Measurements from ENCODE around the gene RRP1.

RRP1 gene

DNA sequence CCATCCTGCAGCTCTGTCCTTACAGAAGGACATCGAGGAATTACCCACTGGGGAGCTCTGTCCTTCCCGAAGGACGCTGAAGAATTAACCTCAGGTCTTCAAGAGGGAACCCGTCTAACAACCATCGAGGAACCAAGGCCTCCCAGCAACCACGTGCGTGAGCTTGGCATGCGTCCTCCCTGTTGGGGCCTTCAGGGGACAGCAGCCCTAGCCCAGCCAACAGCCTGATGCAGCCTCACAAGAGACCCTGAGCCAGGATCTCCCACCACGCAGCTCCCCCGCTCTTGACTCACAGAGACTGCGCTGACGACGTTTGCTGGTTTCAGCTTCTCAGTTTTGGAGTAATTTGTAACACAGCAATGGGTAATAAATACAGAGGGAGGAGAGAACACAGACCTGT lies 56.0 kb downstream of the RRP1 start:
- DNase-seq (ENCODE audit: low read depth, low spot score) = no peak

DNA sequence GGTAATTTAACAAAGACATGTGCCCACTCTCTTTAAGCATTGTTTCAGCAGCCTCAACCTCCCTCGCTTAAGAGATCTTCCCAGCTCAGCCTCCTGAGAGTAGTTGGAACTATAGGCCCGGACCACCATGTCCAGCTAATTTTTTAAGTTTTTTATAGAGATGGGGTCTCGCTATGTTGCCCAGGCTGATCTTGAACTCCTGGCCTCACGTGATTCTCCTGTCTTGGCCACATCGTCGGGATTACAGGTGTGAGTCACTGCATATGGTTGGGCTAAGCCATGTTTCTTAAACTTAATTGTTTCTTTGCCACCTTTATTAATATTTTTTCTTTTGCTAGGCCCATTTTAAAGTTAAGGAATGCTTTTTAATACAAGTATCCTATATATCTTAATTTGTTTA lies 57.1 kb downstream of the RRP1 start:
- Histone ChIP-seq H3K4me1 (ENCODE audit: insufficient read depth, insufficient read length) (no peaks in the 10 kb centered on the region), H3K9me3 (ENCODE audit: insufficient read depth, low read length) (peaks cover 8% of the 10 kb centered on the region; the same call in 1 of the 2 replicates), H3K27me3 (ENCODE audit: insufficient read depth, insufficient read length) (no peaks in the 10 kb centered on the region), H3K36me3 (ENCODE audit: insufficient read depth, insufficient read length, low read length) (no peaks in the 10 kb centered on the region), H3K9ac (ENCODE audit: insufficient read length, low read depth) (no peak overlapping the region), H3K4me3 (ENCODE audit: insufficient read length, low read depth) (no peak overlapping the region)
- DNase-seq (ENCODE audit: low read depth, low spot score) = no peak
- TF ChIP-seq ZNF274 (IDR thresholded peaks at IDR 0.05; ENCODE audit: low read depth, low read length) = no peak
- no peak for TF ChIP-seq YY1 (IDR thresholded peaks at IDR 0.05; ENCODE audit: insufficient read depth, insufficient read length)
- no peak for TF ChIP-seq SUZ12 (IDR thresholded peaks at IDR 0.05; ENCODE audit: extremely low read depth, insufficient read depth, insufficient read length)

More for the DNA sequence above, 56.0 kb downstream of the RRP1 start:
- Histone ChIP-seq H3K9ac (ENCODE audit: insufficient read length, low read depth) (no peak overlapping the region), H3K4me3 (ENCODE audit: insufficient read length, low read depth) (no peak overlapping the region), H3K4me1 (ENCODE audit: insufficient read depth, insufficient read length) (no peaks in the 10 kb centered on the region), H3K36me3 (ENCODE audit: insufficient read depth, insufficient read length, low read length) (no peaks in the 10 kb centered on the region), H3K9me3 (ENCODE audit: insufficient read depth, low read length) (0 out of 2 replicates have a peak, but pooled peaks cover under 1% of the 10 kb centered on the region), H3K27me3 (ENCODE audit: insufficient read depth, insufficient read length) (no peaks in the 10 kb centered on the region)
- no peak for TF ChIP-seq YY1 (IDR thresholded peaks at IDR 0.05; ENCODE audit: insufficient read depth, insufficient read length)
- TF ChIP-seq SUZ12 (IDR thresholded peaks at IDR 0.05; ENCODE audit: extremely low read depth, insufficient read depth, insufficient read length) = no peak
- TF ChIP-seq ZNF274 (IDR thresholded peaks at IDR 0.05; ENCODE audit: low read depth, low read length) = no peak

DNA sequence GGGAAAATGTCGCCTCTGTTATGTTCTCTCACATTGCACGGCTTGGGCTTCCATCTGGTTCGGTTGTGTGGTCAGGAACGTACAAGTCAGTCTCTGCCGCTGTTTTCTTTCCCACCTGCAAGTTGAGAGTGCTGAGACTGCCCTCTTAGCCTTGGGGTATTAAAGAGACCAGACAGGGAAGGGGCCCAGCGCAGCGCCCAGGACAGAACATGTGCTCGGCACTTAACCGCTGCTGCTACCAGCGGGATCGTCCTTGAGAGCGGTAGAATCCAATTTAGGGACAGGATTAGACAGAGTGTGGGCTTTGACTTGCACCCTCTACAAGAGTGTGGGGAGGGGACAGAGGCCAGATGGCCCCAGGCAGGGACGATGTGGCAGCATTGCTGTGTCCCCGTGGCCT lies 57.9 kb downstream of the RRP1 start:
- Histone ChIP-seq H3K36me3 (ENCODE audit: insufficient read depth, insufficient read length, low read length) (no peaks in the 10 kb centered on the region), H3K4me3 (ENCODE audit: insufficient read length, low read depth) (no peak overlapping the region), H3K27me3 (ENCODE audit: insufficient read depth, insufficient read length) (no peaks in the 10 kb centered on the region), H3K9me3 (ENCODE audit: insufficient read depth, low read length) (peaks cover 8% of the 10 kb centered on the region; the same call in 1 of the 2 replicates), H3K4me1 (ENCODE audit: insufficient read depth, insufficient read length) (no peaks in the 10 kb centered on the region), H3K9ac (ENCODE audit: insufficient read length, low read depth) (no peak overlapping the region)
- TF ChIP-seq SUZ12 (IDR thresholded peaks at IDR 0.05; ENCODE audit: extremely low read depth, insufficient read depth, insufficient read length) (no peak), YY1 (IDR thresholded peaks at IDR 0.05; ENCODE audit: insufficient read depth, insufficient read length) (no peak), ZNF274 (IDR thresholded peaks at IDR 0.05; ENCODE audit: low read depth, low read length) (no peak)
- no peak for DNase-seq (ENCODE audit: low read depth, low spot score)

DNA sequence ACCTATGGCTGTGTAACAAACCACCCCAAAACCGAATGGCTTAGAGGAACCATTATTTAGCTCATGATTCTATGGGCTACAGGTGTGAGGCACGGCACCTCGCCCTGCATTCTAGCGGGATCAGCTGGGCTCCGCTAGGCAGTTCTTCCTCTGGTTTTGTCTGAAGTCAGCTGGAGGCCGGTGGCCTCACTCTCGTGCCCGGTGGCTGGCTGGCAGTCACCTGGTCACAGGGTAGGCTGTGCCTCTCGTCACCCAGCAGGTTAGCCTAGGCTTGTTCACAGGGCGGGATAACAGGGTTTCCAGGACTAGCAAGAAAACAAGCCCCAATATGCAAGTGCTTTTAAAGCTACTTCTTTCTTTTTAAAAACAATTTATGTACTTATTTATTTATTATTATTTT lies 59.4 kb downstream of the RRP1 start:
- DNase-seq (ENCODE audit: low read depth, low spot score) = no peak
- Histone ChIP-seq H3K9me3 (ENCODE audit: insufficient read depth, low read length) (peaks cover 8% of the 10 kb centered on the region; the same call in 1 of the 2 replicates), H3K9ac (ENCODE audit: insufficient read length, low read depth) (no peak overlapping the region), H3K4me3 (ENCODE audit: insufficient read length, low read depth) (no peak overlapping the region), H3K36me3 (ENCODE audit: insufficient read depth, insufficient read length, low read length) (no peaks in the 10 kb centered on the region), H3K27me3 (ENCODE audit: insufficient read depth, insufficient read length) (no peaks in the 10 kb centered on the region), H3K4me1 (ENCODE audit: insufficient read depth, insufficient read length) (no peaks in the 10 kb centered on the region)
- TF ChIP-seq ZNF274 (IDR thresholded peaks at IDR 0.05; ENCODE audit: low read depth, low read length) = no peak
- TF ChIP-seq YY1 (IDR thresholded peaks at IDR 0.05; ENCODE audit: insufficient read depth, insufficient read length) = no peak
- no peak for TF ChIP-seq SUZ12 (IDR thresholded peaks at IDR 0.05; ENCODE audit: extremely low read depth, insufficient read depth, insufficient read length)

DNA sequence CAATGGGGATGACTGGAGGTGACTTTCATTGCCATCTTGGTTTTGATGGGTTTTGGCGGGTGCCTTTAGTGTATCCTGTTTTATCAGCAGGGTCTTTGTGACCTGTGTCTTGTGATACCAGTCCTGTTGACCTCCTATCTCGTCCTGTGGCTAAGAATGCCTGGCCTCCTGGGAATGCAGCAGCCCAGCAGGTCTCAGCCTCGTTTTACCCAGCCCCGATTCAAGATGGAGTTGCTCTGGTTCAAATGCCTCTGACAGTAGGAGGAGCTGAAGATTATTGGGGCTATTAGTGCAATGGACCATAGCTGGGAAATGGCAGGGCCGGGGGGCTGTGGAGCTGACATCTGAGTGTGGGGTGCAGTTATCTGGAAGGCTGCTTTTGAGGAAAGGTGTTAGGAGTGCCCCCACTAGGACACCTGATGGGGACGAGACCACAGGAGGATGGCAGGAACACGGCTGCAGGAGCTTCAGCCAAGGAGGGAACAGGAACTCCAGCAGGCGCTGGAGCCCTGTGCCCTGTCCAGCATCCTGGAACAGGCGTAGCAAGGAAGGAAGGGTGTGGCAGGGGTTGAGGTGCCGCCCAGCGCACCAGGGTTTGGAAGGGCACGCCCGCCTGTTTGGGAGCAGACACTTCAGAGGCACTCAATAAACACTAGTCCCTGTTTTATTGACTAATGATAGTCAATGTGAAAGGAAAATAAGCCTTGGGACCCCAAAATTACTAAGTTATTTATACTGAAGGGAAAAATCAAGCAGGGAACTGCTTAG lies 60.3 kb downstream of the RRP1 start:
- TF ChIP-seq SUZ12 (IDR thresholded peaks at IDR 0.05; ENCODE audit: extremely low read depth, insufficient read depth, insufficient read length) (no peak), ZNF274 (IDR thresholded peaks at IDR 0.05; ENCODE audit: low read depth, low read length) (no peak), YY1 (IDR thresholded peaks at IDR 0.05; ENCODE audit: insufficient read depth, insufficient read length) (no peak)
- H3K4me1 ChIP-seq (ENCODE audit: insufficient read depth, insufficient read length) = peaks cover 8% of the 10 kb centered on the region
- DNase-seq (ENCODE audit: low read depth, low spot score) = no peak

DNA sequence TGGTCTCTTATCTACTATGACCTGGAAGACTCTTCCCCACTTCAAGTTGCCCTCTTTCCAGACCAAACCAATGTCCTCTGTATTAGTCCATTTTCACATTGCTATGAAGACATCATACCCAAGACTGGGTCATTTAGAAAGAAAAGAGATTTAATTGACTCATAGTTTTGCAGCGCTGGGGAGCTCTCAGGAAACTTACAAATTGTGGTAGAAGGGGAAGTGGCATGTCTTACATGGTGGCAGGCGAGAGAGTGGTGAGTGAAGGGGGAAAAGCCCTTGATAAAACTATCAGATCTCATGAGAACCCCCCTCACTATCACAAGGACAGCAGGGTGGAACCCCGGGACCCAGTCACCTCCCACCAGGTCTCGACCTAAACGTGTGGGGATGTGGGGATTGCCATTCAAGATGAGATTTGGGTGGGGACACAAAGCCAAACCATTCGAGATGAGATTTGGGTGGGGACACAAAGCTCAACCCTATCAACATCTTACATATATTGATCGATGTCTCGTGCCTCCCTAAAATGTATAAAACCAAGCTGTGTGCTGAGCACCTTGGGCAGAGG lies 61.4 kb downstream of the RRP1 start:
- Histone ChIP-seq H3K36me3 (ENCODE audit: insufficient read depth, insufficient read length, low read length) (no peaks in the 10 kb centered on the region), H3K27me3 (ENCODE audit: insufficient read depth, insufficient read length) (no peaks in the 10 kb centered on the region), H3K4me3 (ENCODE audit: insufficient read length, low read depth) (no peak overlapping the region), H3K9ac (ENCODE audit: insufficient read length, low read depth) (no peak overlapping the region), H3K4me1 (ENCODE audit: insufficient read depth, insufficient read length) (peaks cover 10% of the 10 kb centered on the region), H3K9me3 (ENCODE audit: insufficient read depth, low read length) (peaks cover 8% of the 10 kb centered on the region; the same call in 1 of the 2 replicates)
- no peak for TF ChIP-seq YY1 (IDR thresholded peaks at IDR 0.05; ENCODE audit: insufficient read depth, insufficient read length)
- no peak for TF ChIP-seq ZNF274 (IDR thresholded peaks at IDR 0.05; ENCODE audit: low read depth, low read length)
- no peak for TF ChIP-seq SUZ12 (IDR thresholded peaks at IDR 0.05; ENCODE audit: extremely low read depth, insufficient read depth, insufficient read length)
- no peak for DNase-seq (ENCODE audit: low read depth, low spot score)

More for the DNA sequence above, 60.3 kb downstream of the RRP1 start:
- Histone ChIP-seq H3K9ac (ENCODE audit: insufficient read length, low read depth) (no peak overlapping the region), H3K27me3 (ENCODE audit: insufficient read depth, insufficient read length) (no peaks in the 10 kb centered on the region), H3K9me3 (ENCODE audit: insufficient read depth, low read length) (peaks cover 8% of the 10 kb centered on the region; the same call in 1 of the 2 replicates), H3K36me3 (ENCODE audit: insufficient read depth, insufficient read length, low read length) (no peaks in the 10 kb centered on the region), H3K4me3 (ENCODE audit: insufficient read length, low read depth) (no peak overlapping the region)

DNA sequence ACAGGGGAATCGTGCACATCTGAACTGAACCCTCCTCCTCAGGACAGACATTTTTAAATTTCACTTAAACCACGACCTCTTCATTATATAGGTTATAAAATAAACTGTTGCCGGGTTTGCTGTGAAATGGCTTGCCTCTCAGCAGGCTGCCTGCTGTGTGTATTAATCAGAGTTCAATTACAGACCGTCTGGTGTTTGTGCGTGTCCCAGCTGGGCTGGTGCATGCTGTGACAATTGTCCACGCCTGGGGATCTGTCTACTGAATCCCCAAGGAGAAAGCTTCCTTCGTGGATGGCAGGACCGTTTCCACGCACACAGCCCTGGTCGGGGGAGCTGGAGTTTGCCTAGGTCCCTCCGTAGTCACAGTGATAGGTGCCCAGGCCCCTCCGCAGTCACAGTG lies 62.2 kb downstream of the RRP1 start:
- H3K36me3 ChIP-seq (ENCODE audit: insufficient read depth, insufficient read length, low read length) = no peaks in the 10 kb centered on the region
- H3K4me1 ChIP-seq (ENCODE audit: insufficient read depth, insufficient read length) = peaks cover 10% of the 10 kb centered on the region
- no peak overlapping the region for H3K9ac ChIP-seq (ENCODE audit: insufficient read length, low read depth)
- no peak overlapping the region for H3K4me3 ChIP-seq (ENCODE audit: insufficient read length, low read depth)
- no peak for TF ChIP-seq YY1 (IDR thresholded peaks at IDR 0.05; ENCODE audit: insufficient read depth, insufficient read length)
- TF ChIP-seq SUZ12 (IDR thresholded peaks at IDR 0.05; ENCODE audit: extremely low read depth, insufficient read depth, insufficient read length) = no peak
- TF ChIP-seq ZNF274 (IDR thresholded peaks at IDR 0.05; ENCODE audit: low read depth, low read length) = no peak
- H3K9me3 ChIP-seq (ENCODE audit: insufficient read depth, low read length) = peaks cover 8% of the 10 kb centered on the region; the same call in 1 of the 2 replicates
- H3K27me3 ChIP-seq (ENCODE audit: insufficient read depth, insufficient read length) = no peaks in the 10 kb centered on the region
- DNase-seq (ENCODE audit: low read depth, low spot score) = no peak
